ENCODE data around the gene ZNF268.

DNA sequence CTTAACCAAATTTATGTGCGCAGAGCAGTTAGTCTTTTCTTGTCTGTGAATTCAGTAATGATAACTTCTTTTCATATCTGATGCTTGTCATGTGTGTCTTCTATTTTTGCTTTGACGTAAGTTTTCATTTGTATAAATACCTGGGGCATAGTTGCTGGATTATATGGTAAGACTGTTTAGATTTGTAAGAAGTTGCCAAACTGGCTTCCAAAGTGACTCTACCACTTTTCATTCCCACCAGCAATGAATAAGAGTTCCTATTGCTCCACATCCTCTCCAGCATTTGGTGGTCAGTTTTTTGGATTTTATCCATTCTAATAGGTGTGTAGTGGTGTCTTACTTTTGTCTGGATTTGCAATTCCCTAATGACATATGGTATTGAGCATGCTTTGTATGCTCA lies 8.9 kb downstream of the ZNF268 start:
- TF ChIP-seq PKNOX1 (IDR thresholded peaks at IDR 0.05): no peak
- TF ChIP-seq TARDBP (IDR thresholded peaks at IDR 0.05): no peak
- no peak for TF ChIP-seq ELF4 (IDR thresholded peaks at IDR 0.05)
- no peak for TF ChIP-seq HDGF (IDR thresholded peaks at IDR 0.05; ENCODE audit: borderline replicate concordance)
- TF ChIP-seq ZNF384 (IDR thresholded peaks at IDR 0.05): no peak
